ENCODE results near the gene IZUMO1.

Gene IZUMO1

GRCh38 chr19:48756686-48757085 lies 10.0 kb upstream of the IZUMO1 start:
- DNase-seq = no peak

GRCh38 chr19:48756212-48756611 lies 9.5 kb upstream of the IZUMO1 start:
- DNase-seq = no peak

GRCh38 chr19:48755787-48756186 lies 9.1 kb upstream of the IZUMO1 start:
- DNase-seq = no peak

- no peak for DNase-seq
Observed at GRCh38 chr19:48755084-48755641, 8.5 kb upstream of the IZUMO1 start, which contains the start of gene FGF21. Gene FGF21 (plus strand): TSS chr19:48755524. CDS start chr19:48756237, 713 bp downstream.

GRCh38 chr19:48752496-48753365 lies 6.0 kb upstream of the IZUMO1 start, which contains the start of gene FUT1:
Gene FUT1 (minus strand): TSS chr19:48752641. CDS start chr19:48751281, 1,360 bp downstream.
- peak; percentile 93 for DNase-seq

GRCh38 chr19:48751845-48752495 lies 5.3 kb upstream of the IZUMO1 start:
- DNase-seq = no peak

- DNase-seq = no peak
Observed at GRCh38 chr19:48750771-48751504, 4.2 kb upstream of the IZUMO1 start.

GRCh38 chr19:48750351-48750750 lies 3.6 kb upstream of the IZUMO1 start:
- no peak for DNase-seq

GRCh38 chr19:48749571-48750198 lies 3.0 kb upstream of the IZUMO1 start:
- DNase-seq = no peak

- DNase-seq = no peak
Observed at GRCh38 chr19:48746110-48746509, 599 bp downstream of the IZUMO1 start.

GRCh38 chr19:48745208-48745995 lies 1.3 kb downstream of the IZUMO1 start:
- peak; percentile 18 for DNase-seq

- no peak for DNase-seq
Observed at GRCh38 chr19:48742096-48742495, 4.6 kb downstream of the IZUMO1 start.

GRCh38 chr19:48741129-48741999 lies 5.3 kb downstream of the IZUMO1 start:
- DNase-seq = no peak

GRCh38 chr19:48740164-48740972 lies 6.3 kb downstream of the IZUMO1 start, which contains the start of gene RASIP1:
Gene RASIP1 (minus strand): TSS chr19:48740610. CDS start chr19:48740282, 328 bp downstream.
- DNase-seq = no peak

GRCh38 chr19:48739404-48740163 lies 7.1 kb downstream of the IZUMO1 start:
- DNase-seq = no peak

GRCh38 chr19:48738557-48739403 lies 7.9 kb downstream of the IZUMO1 start:
- peak; percentile 95 for DNase-seq

- no peak for DNase-seq
Observed at GRCh38 chr19:48737360-48737998, 9.2 kb downstream of the IZUMO1 start.
